Mononuclear cell (primary cell): ENCODE data around the gene SLC25A13. TPM values are rescaled to one million over a fixed set of nuclear protein-coding genes. Genes with fewer than 3 reads are reported as not detected.
"Not testable (repeated sequence)": the region's sequence is repeated elsewhere in the genome, so short reads cannot be mapped to it uniquely, and the experiment has no call there.

Experiments used
- H3K27me3 ChIP-seq: 2 replicates; pipeline ENCODE4 v1.6.0; 2011; ENCODE audit warnings: low read length, control low read depth; ENCODE audit not compliant: insufficient read depth
- H3K4me1 ChIP-seq: 2 replicates; pipeline ENCODE4 v1.5.1; 2011; ENCODE audit warnings: mild to moderate bottlenecking, low read length, control low read depth; ENCODE audit not compliant: insufficient read depth
- H3K4me3 ChIP-seq: 2 replicates; pipeline ENCODE4 v1.5.1; 2011; ENCODE audit warnings: mild to moderate bottlenecking, low read length, moderate library complexity
- H3K9me3 ChIP-seq: 2 replicates; pipeline ENCODE4 v1.5.1; 2011; ENCODE audit warnings: low read depth, mild to moderate bottlenecking, control low read depth, low read length
- total RNA-seq: library from RNA; depleted of rRNA; stranded (reverse); fragments of >200 nt; gene quantifications from one replicate; pipeline ENCODE4 v1.2.3, GENCODE V29; 2012

Gene SLC25A13
- total RNA-seq, 1 donor: 23.8 TPM

DNA sequence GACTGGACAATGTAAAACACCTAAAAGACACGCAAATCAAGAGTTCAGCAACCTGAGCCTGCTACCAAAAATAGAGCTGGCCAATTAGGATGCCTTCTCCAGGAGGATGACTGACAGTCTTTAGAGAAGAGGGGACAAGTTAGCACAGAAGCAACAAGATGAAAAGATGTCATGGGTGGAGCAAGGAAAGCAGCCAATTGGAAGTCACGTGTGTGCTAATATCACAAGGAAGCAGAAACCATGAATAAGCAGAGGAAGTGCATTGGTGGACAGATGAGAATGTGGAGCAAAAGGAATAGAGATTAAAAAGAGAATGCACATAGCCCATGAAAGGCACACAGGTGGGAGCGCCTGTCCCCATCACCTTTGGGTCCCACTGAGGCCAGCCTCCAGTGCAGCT lies 148.1 kb downstream of the SLC25A13 start:
- no peak overlapping the region for H3K4me3 ChIP-seq
- no peaks in the 10 kb centered on the region for H3K4me1 ChIP-seq
- no peaks in the 10 kb centered on the region for H3K27me3 ChIP-seq
- H3K9me3 ChIP-seq: no peaks in the 10 kb centered on the region

GRCh38 chr7:96169439-96169838 lies 152.5 kb downstream of the SLC25A13 start:
- Histone ChIP-seq H3K9me3 (no peaks in the 10 kb centered on the region), H3K4me1 (no peaks in the 10 kb centered on the region), H3K27me3 (no peaks in the 10 kb centered on the region), H3K4me3 (no peak overlapping the region)

- Histone ChIP-seq H3K4me3 (no peak overlapping the region), H3K4me1 (no peaks in the 10 kb centered on the region), H3K9me3 (no peaks in the 10 kb centered on the region), H3K27me3 (no peaks in the 10 kb centered on the region)
Measured at GRCh38 chr7:96167424-96167823, 154.5 kb downstream of the SLC25A13 start.

GRCh38 chr7:96161897-96162296 lies 160.0 kb downstream of the SLC25A13 start:
- H3K4me3 ChIP-seq: no peak overlapping the region
- no peaks in the 10 kb centered on the region for H3K27me3 ChIP-seq
- no peaks in the 10 kb centered on the region for H3K4me1 ChIP-seq
- H3K9me3 ChIP-seq: no peaks in the 10 kb centered on the region

- H3K9me3 ChIP-seq: no peaks in the 10 kb centered on the region
- no peaks in the 10 kb centered on the region for H3K27me3 ChIP-seq
- no peaks in the 10 kb centered on the region for H3K4me1 ChIP-seq
- H3K4me3 ChIP-seq: no peak overlapping the region
Measured at GRCh38 chr7:96157856-96158255, 164.0 kb downstream of the SLC25A13 start.

DNA sequence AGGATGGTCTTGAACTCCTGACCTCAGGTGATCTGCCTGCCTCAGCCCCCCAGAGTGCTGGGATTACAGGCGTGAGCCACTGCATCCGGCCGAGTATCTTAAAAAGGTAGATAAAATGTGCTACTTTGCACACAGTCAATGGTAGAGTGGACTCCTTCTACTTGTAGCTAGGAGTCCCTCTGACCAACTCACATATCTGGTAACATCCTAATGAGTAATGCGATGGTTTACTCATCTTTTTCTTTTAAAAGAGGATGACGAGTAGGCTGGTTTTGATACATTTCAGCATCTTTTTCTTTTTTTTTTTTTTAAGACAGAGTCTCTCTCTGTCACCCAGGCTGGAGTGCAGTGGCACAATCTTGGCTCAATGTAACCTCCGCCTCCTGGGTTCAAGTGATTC lies 167.4 kb downstream of the SLC25A13 start:
- H3K4me3 ChIP-seq, H3K27me3 ChIP-seq, H3K4me1 ChIP-seq, H3K9me3 ChIP-seq: not testable (repeated sequence)

DNA sequence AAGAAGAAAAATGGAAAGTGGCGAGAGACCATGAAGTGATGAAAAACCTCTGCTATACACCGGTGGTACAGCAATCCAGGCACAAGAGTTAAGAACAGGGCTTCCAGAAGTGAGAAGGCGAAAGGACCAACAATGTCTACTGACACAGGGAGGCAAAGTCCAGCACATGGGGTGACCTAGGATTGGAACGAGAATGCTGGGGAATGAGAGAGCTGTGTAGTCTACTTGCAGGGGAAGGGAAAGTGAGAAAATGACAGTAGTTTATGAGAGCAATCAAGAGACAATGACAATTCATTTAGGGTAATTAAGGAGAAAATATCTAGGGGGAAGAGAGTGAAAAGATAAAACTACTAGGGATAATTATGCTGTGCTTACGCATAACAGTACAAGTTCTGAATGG lies 169.2 kb downstream of the SLC25A13 start:
- H3K4me3 ChIP-seq: no peak overlapping the region
- no peaks in the 10 kb centered on the region for H3K9me3 ChIP-seq
- no peaks in the 10 kb centered on the region for H3K27me3 ChIP-seq
- H3K4me1 ChIP-seq: no peaks in the 10 kb centered on the region

- no peaks in the 10 kb centered on the region for H3K9me3 ChIP-seq
- H3K27me3 ChIP-seq: no peaks in the 10 kb centered on the region
- no peak overlapping the region for H3K4me3 ChIP-seq
- no peaks in the 10 kb centered on the region for H3K4me1 ChIP-seq
Measured at GRCh38 chr7:96151889-96152288, 170.0 kb downstream of the SLC25A13 start.

GRCh38 chr7:96144260-96144526 lies 177.7 kb downstream of the SLC25A13 start:
- no peaks in the 10 kb centered on the region for H3K9me3 ChIP-seq
- no peaks in the 10 kb centered on the region for H3K27me3 ChIP-seq
- H3K4me3 ChIP-seq: no peak overlapping the region
- H3K4me1 ChIP-seq: no peaks in the 10 kb centered on the region

DNA sequence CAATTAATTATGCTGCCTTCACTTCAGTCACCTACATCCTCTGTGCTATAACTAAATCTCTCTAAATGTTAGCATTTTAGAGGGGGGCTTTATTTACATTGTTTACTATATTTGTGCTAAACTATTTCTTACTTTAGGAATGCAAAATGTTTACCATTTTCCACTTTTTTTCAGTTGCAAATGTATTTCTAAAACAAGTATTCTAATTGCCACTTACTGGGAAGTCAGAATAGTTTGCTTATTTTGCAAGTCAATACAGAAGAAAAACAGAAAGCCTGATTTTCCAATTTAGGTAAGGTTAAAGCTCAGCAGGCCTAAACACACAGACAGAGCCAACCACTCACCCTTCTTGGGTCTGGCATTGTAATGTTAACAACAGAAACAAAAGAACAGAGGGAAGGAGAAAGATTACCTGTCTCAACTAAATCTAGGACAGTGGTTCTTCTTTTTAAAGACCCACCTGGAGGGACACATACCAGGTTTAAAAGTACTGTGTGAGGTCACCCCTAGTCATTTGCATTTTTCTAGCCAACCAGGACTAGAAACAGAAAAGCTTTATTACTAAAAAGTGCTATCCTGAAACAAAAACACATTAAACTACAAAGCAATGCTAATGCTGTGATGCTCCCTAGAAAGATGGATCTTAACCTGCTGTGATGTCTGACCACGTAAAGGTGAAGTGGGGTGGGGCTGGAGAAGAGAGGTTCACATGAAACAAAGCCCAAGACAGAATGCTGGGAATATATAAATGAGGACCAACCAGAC lies 178.2 kb downstream of the SLC25A13 start:
- H3K4me1 ChIP-seq: no peaks in the 10 kb centered on the region

GRCh38 chr7:96136600-96137239 lies 185.2 kb downstream of the SLC25A13 start:
- no peaks in the 10 kb centered on the region for H3K9me3 ChIP-seq
- H3K4me1 ChIP-seq: no peaks in the 10 kb centered on the region
- no peaks in the 10 kb centered on the region for H3K27me3 ChIP-seq
- no peak overlapping the region for H3K4me3 ChIP-seq

More for the DNA sequence above, 178.2 kb downstream of the SLC25A13 start:
- no peaks in the 10 kb centered on the region for H3K27me3 ChIP-seq
- H3K9me3 ChIP-seq: no peaks in the 10 kb centered on the region
- no peak overlapping the region for H3K4me3 ChIP-seq

DNA sequence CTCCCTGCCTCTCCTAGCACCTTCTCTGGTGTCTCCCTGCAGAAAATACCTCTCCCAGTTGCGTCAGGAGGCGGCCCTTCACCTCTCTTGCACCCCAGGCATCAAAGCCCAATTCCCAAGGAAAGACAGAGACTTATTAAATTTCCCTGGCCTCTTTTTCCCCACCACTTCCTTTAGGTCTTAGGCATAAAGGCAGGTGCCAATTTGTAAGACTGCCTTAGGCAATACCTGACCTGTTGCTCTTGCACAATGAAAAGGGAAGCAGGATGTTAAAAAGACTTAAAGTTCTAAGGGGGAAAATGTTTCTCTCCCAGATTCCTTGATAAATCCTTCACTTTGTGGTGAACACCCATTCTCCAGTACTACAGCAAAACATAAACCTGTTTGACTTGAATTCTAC lies 186.7 kb downstream of the SLC25A13 start:
- Histone ChIP-seq H3K9me3 (no peaks in the 10 kb centered on the region), H3K4me1 (no peaks in the 10 kb centered on the region), H3K27me3 (no peaks in the 10 kb centered on the region), H3K4me3 (no peak overlapping the region)

- Histone ChIP-seq H3K4me3 (no peak overlapping the region), H3K4me1 (no peaks in the 10 kb centered on the region), H3K27me3 (no peaks in the 10 kb centered on the region), H3K9me3 (no peaks in the 10 kb centered on the region)
Measured at GRCh38 chr7:96131525-96131924, 190.4 kb downstream of the SLC25A13 start.

DNA sequence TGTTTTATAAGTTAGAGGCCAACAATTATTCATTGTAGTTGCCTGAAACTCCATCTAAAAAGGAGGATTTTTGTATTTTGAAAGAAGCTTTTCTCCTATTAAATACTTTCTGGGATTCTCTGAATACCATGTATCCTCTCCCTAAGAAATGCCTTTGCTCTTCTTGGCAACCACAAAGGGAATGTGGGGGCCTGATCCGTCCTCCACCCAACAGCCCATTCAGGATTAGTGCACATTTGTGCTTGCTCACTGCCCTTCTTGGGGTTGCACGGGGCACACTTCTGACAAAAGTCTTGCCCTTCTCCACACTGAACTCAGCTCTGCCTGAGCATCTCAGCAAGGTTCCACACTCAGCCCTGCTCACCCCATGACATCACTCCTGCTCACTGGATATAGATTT lies 194.2 kb downstream of the SLC25A13 start:
- Histone ChIP-seq H3K27me3 (no peaks in the 10 kb centered on the region), H3K9me3 (no peaks in the 10 kb centered on the region), H3K4me3 (no peak overlapping the region), H3K4me1 (no peaks in the 10 kb centered on the region)

- H3K9me3 ChIP-seq: no peaks in the 10 kb centered on the region
- no peaks in the 10 kb centered on the region for H3K4me1 ChIP-seq
- no peak overlapping the region for H3K4me3 ChIP-seq
- H3K27me3 ChIP-seq: no peaks in the 10 kb centered on the region
Measured at GRCh38 chr7:96126382-96126781, 195.5 kb downstream of the SLC25A13 start.

DNA sequence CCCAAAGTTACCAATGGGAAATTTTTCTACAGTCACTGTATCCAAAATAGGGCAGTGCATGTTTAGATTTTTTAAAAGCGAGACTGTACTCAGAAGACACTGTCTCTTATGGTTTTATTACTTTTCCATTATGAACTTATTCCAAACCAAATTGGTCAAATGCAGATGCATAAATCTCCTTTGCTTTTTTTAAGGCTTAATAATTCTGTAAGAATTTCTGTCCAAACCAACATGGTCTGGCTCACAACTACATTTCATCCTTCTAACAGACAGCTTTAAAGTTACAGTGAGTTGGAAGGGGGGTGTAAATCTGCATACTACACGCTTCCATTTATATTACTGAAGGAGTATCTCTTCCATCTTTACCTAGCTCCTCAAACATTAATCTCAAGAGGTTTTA lies 199.2 kb downstream of the SLC25A13 start:
- no peaks in the 10 kb centered on the region for H3K27me3 ChIP-seq
- H3K4me1 ChIP-seq: no peaks in the 10 kb centered on the region
- H3K9me3 ChIP-seq: no peaks in the 10 kb centered on the region
- no peak overlapping the region for H3K4me3 ChIP-seq
